HG03354 (cell line): ENCODE data around the gene ENO4.

Source experiments
- ATAC-seq: cut with Tn5 transposase; IDR thresholded peaks from one replicate; pipeline ENCODE4 v1.9.1; 2021; ENCODE audit warnings: mild to moderate bottlenecking; ENCODE audit not compliant: unreplicated experiment, poor library complexity, severe bottlenecking

The ENO4 gene

GRCh38 chr10:116827214-116827671 lies 22.1 kb upstream of the ENO4 start:
- no peak for ATAC-seq

- ATAC-seq = no peak
Observed at GRCh38 chr10:116828116-116828515, 21.2 kb upstream of the ENO4 start.

GRCh38 chr10:116829711-116830110 lies 19.6 kb upstream of the ENO4 start:
- no peak for ATAC-seq

GRCh38 chr10:116831086-116831485 lies 18.2 kb upstream of the ENO4 start:
- ATAC-seq = no peak

- no peak for ATAC-seq
Observed at GRCh38 chr10:116831790-116832189, 17.5 kb upstream of the ENO4 start.

GRCh38 chr10:116833986-116834985 lies 15.0 kb upstream of the ENO4 start:
- no peak for ATAC-seq

GRCh38 chr10:116835658-116836057 lies 13.6 kb upstream of the ENO4 start:
- ATAC-seq = no peak

GRCh38 chr10:116836083-116836482 lies 13.2 kb upstream of the ENO4 start:
- ATAC-seq = no peak

GRCh38 chr10:116836902-116837523 lies 12.3 kb upstream of the ENO4 start:
- ATAC-seq = no peak

GRCh38 chr10:116838143-116838725 lies 11.1 kb upstream of the ENO4 start:
- ATAC-seq = peak; percentile 55

- ATAC-seq = no peak
Observed at GRCh38 chr10:116840389-116841075, 8.8 kb upstream of the ENO4 start.

- no peak for ATAC-seq
Observed at GRCh38 chr10:116845823-116846222, 3.5 kb upstream of the ENO4 start.

- ATAC-seq = peak; percentile 75
Observed at GRCh38 chr10:116848032-116848943, 1.0 kb upstream of the ENO4 start.

GRCh38 chr10:116848944-116849247 lies 403 bp upstream of the ENO4 start:
- peak; percentile 28 for ATAC-seq

- ATAC-seq = no peak
Observed at GRCh38 chr10:116850058-116850611, 836 bp downstream of the ENO4 start.

- ATAC-seq = no peak
Observed at GRCh38 chr10:116852246-116852645, 2.9 kb downstream of the ENO4 start.

- no peak for ATAC-seq
Observed at GRCh38 chr10:116853287-116853686, 4.0 kb downstream of the ENO4 start.

- no peak for ATAC-seq
Observed at GRCh38 chr10:116853701-116854100, 4.4 kb downstream of the ENO4 start.

GRCh38 chr10:116857156-116857555 lies 7.9 kb downstream of the ENO4 start:
- no peak for ATAC-seq
